ENCODE measurements around the gene TMC2. TPM values are rescaled to one million over a fixed set of nuclear protein-coding genes. Genes with fewer than 3 reads are reported as not detected.

The TMC2 gene
- total and polyA plus RNA-seq, 10 donors: 0.07 to 1.2 (median 0.13) TPM; not detected in 2

- H3K27me3 ChIP-seq (replicated peaks in 1 of 7): peaks cover 0 to 75% (median 24%) of the 10 kb centered on the region in 7 donors
Measured at GRCh38 chr20:2559279-2559626, 22.9 kb downstream of the TMC2 start.

GRCh38 chr20:2559651-2560050, 23.3 kb downstream of the TMC2 start:
- Histone ChIP-seq H3K9me3 (no peaks in the 10 kb centered on the region), H3K27ac (no peak overlapping the region), H3K4me3 (no peak overlapping the region), H3K4me1 (peaks cover 3 to 17% (median 8%) of the 10 kb centered on the region in 6 donors), H3K27me3 (replicated peaks in 1 of 7) (peaks cover 0 to 79% (median 24%) of the 10 kb centered on the region in 7 donors), H3K36me3 (no peaks in the 10 kb centered on the region)
- intact Hi-C loops (cut with DNase I; ENCODE audit: low total_unique reads): no loop called here
- no peak for DNase-seq
- 66 to 81% (median 74%) methylated on average over 5 of the region's 5 CpGs for WGBS, 5 donors
- TF ChIP-seq POLR2A (IDR thresholded peaks at IDR 0.05) (no peak), CTCF (IDR thresholded peaks at IDR 0.05 in 8 of 11, conservative IDR thresholded peaks at IDR 0.05 in 3 of 11) (no peak), POLR2AphosphoS5 (IDR thresholded peaks at IDR 0.05) (no peak)

More at GRCh38 chr20:2559279-2559626, 22.9 kb downstream of the TMC2 start:
- no peak for DNase-seq
- Histone ChIP-seq H3K36me3 (no peaks in the 10 kb centered on the region), H3K27ac (peak overlapping the region in 1 of 8 donors; percentile 55), H3K9me3 (no peaks in the 10 kb centered on the region), H3K4me3 (peak overlapping the region in 4 of 8 donors; percentile 22 to 64 (median 34)), H3K4me1 (peaks cover 3 to 17% (median 8%) of the 10 kb centered on the region in 6 donors)
- intact Hi-C loops (cut with DNase I; ENCODE audit: low total_unique reads): no loop called here
- TF ChIP-seq POLR2AphosphoS5 (IDR thresholded peaks at IDR 0.05) (no peak), POLR2A (IDR thresholded peaks at IDR 0.05) (no peak), CTCF (IDR thresholded peaks at IDR 0.05 in 8 of 11, conservative IDR thresholded peaks at IDR 0.05 in 3 of 11) (no peak)
- 41 to 58% (median 51%) methylated on average over 3 of the region's 3 CpGs for WGBS, 5 donors

- no peaks in the 10 kb centered on the region for H3K36me3 ChIP-seq
- H3K27ac ChIP-seq: no peak overlapping the region
- no peak for TF ChIP-seq POLR2A (IDR thresholded peaks at IDR 0.05)
- TF ChIP-seq CTCF (IDR thresholded peaks at IDR 0.05 in 8 of 11, conservative IDR thresholded peaks at IDR 0.05 in 3 of 11): no peak
- no peak for TF ChIP-seq POLR2AphosphoS5 (IDR thresholded peaks at IDR 0.05)
- no peak overlapping the region for H3K4me3 ChIP-seq
- peaks cover 0 to 76% (median 21%) of the 10 kb centered on the region in 7 donors for H3K27me3 ChIP-seq (replicated peaks in 1 of 7)
- H3K4me1 ChIP-seq: peaks cover 3 to 16% (median 7%) of the 10 kb centered on the region in 6 donors
- 58 to 74% (median 63%) methylated on average over 8 of the region's 8 CpGs for WGBS, 5 donors
- intact Hi-C loops (cut with DNase I; ENCODE audit: low total_unique reads): no loop called here
- no peak for DNase-seq
- no peaks in the 10 kb centered on the region for H3K9me3 ChIP-seq
Measured at GRCh38 chr20:2563116-2563515, 26.7 kb downstream of the TMC2 start.

- H3K27me3 ChIP-seq (replicated peaks in 1 of 7): peaks cover 0 to 69% (median 9%) of the 10 kb centered on the region in 7 donors
- intact Hi-C loops (cut with DNase I; ENCODE audit: low total_unique reads): no loop called here
- WGBS, 5 donors: 78 to 87% (median 83%) methylated on average over 4 of the region's 4 CpGs
- H3K4me1 ChIP-seq: peaks cover 0 to 3% (median 0%) of the 10 kb centered on the region in 6 donors
- DNase-seq: no peak
- no peaks in the 10 kb centered on the region for H3K36me3 ChIP-seq
- no peaks in the 10 kb centered on the region for H3K9me3 ChIP-seq
- no peak overlapping the region for H3K4me3 ChIP-seq
- TF ChIP-seq POLR2A (IDR thresholded peaks at IDR 0.05): no peak
- no peak for TF ChIP-seq CTCF (IDR thresholded peaks at IDR 0.05 in 8 of 11, conservative IDR thresholded peaks at IDR 0.05 in 3 of 11)
- TF ChIP-seq POLR2AphosphoS5 (IDR thresholded peaks at IDR 0.05): no peak
- no peak overlapping the region for H3K27ac ChIP-seq
Measured at GRCh38 chr20:2564406-2564805, 28.0 kb downstream of the TMC2 start.

All from spleen (tissue), 11 donors.